SK-N-SH treated with all-trans-retinoic acid at 6 μM for 48 hours (cell line): ENCODE results near the gene DOCK9.

Experiments used
- ATAC-seq: fragments of 200-7000 bp; cut with Tn5 transposase; 3 replicates; pipeline ENCODE4 v1.9.1; 2020; ENCODE audit warnings: mild to moderate bottlenecking, moderate library complexity
- ARNTL ChIP-seq: fragments of 450-650 bp; formaldehyde crosslinking; IDR thresholded peaks from 2 replicates; pipeline ENCODE4 v1.5.0; 2020; ENCODE audit warnings: low read depth, mild to moderate bottlenecking, moderate library complexity, borderline replicate concordance
- BACH2 ChIP-seq: fragments of 250-450 bp; sonication (Bioruptor Pico); IDR thresholded peaks from 2 replicates; pipeline ENCODE4 v1.9.0; 2021; ENCODE audit warnings: mild to moderate bottlenecking, borderline replicate concordance
- CSDC2 ChIP-seq: fragments of 250-450 bp; sonication (Bioruptor Pico); IDR thresholded peaks from 2 replicates; pipeline ENCODE4 v1.5.0; 2020; ENCODE audit warnings: mild to moderate bottlenecking, moderate library complexity
- ESRRG ChIP-seq: fragments of 250-450 bp; sonication (Bioruptor Pico); IDR thresholded peaks from 2 replicates; pipeline ENCODE4 v1.6.1; 2021; ENCODE audit warnings: mild to moderate bottlenecking
- GLIS3 ChIP-seq: fragments of 250-450 bp; sonication (Bioruptor Pico); IDR thresholded peaks from 2 replicates; pipeline ENCODE4 v1.5.0; 2020; ENCODE audit warnings: mild to moderate bottlenecking, moderate library complexity
- ISL1 ChIP-seq: fragments of 250-450 bp; sonication (Bioruptor Pico); IDR thresholded peaks from 2 replicates; pipeline ENCODE4 v2.1.2; 2022; ENCODE audit warnings: mild to moderate bottlenecking, moderate library complexity
- OSR1 ChIP-seq: fragments of 250-450 bp; sonication (Bioruptor Pico); IDR thresholded peaks from 2 replicates; pipeline ENCODE4 v1.8.0; 2022; ENCODE audit warnings: moderate library complexity, mild to moderate bottlenecking, inconsistent platforms
- PPARA ChIP-seq: fragments of 250-450 bp; sonication (Bioruptor Pico); IDR thresholded peaks from 2 replicates; pipeline ENCODE4 v1.5.0; 2020; ENCODE audit warnings: mild to moderate bottlenecking, borderline replicate concordance
- RARB ChIP-seq: fragments of 250-450 bp; sonication (Bioruptor Pico); IDR thresholded peaks from 2 replicates; pipeline ENCODE4 v1.8.0; 2021; ENCODE audit warnings: mild to moderate bottlenecking, moderate library complexity
- SNAI2 ChIP-seq: fragments of 250-450 bp; sonication (Bioruptor Pico); IDR thresholded peaks from 2 replicates; pipeline ENCODE4 v1.5.0; 2020; ENCODE audit warnings: mild to moderate bottlenecking, moderate library complexity
- TCF4 ChIP-seq: fragments of 250-450 bp; sonication (Bioruptor Pico); IDR thresholded peaks from 2 replicates; pipeline ENCODE4 v1.8.0; 2021; ENCODE audit warnings: mild to moderate bottlenecking, moderate library complexity, borderline replicate concordance
- TOX ChIP-seq: fragments of 250-450 bp; sonication (Bioruptor Pico); IDR thresholded peaks from 2 replicates; pipeline ENCODE4 v1.8.0; 2021; ENCODE audit warnings: mild to moderate bottlenecking, moderate library complexity, borderline replicate concordance
- ZC3H10 ChIP-seq: fragments of 250-450 bp; sonication (Bioruptor Pico); IDR thresholded peaks from 2 replicates; pipeline ENCODE4 v1.5.1; 2021; ENCODE audit warnings: mild to moderate bottlenecking, moderate library complexity
- ZFP3 ChIP-seq: fragments of 250-450 bp; sonication (Bioruptor Pico); IDR thresholded peaks from 2 replicates; pipeline ENCODE4 v1.5.0; 2020; ENCODE audit warnings: mild to moderate bottlenecking, moderate library complexity
- ZFP30 ChIP-seq: fragments of 450-650 bp; formaldehyde crosslinking; IDR thresholded peaks from 2 replicates; pipeline ENCODE4 v1.5.0; 2022; ENCODE audit warnings: mild to moderate bottlenecking, moderate library complexity
- ZNF565 ChIP-seq: fragments of 450-650 bp; formaldehyde crosslinking; conservative IDR thresholded peaks from 2 replicates; pipeline ENCODE4 v1.5.0; 2020; ENCODE audit warnings: low read depth, mild to moderate bottlenecking, moderate library complexity
- ZNF70 ChIP-seq: fragments of 450-650 bp; formaldehyde crosslinking; IDR thresholded peaks from 2 replicates; pipeline ENCODE4 v1.5.0; 2020; ENCODE audit warnings: mild to moderate bottlenecking, moderate library complexity
- ZNF8 ChIP-seq: fragments of 450-650 bp; formaldehyde crosslinking; IDR thresholded peaks from 2 replicates; pipeline ENCODE4 v1.5.0; 2020; ENCODE audit warnings: mild to moderate bottlenecking, moderate library complexity
- TF ChIP-seq, protein P1 (sequence below): fragments of 250-450 bp; sonication (Bioruptor Pico); IDR thresholded peaks from 2 replicates; pipeline ENCODE4 v1.8.0; 2020; ENCODE audit warnings: mild to moderate bottlenecking, moderate library complexity, borderline replicate concordance
- TF ChIP-seq, protein P2 (sequence below): fragments of 250-450 bp; sonication (Bioruptor Pico); IDR thresholded peaks from 2 replicates; pipeline ENCODE4 v1.5.1; 2020; ENCODE audit warnings: low read depth, mild to moderate bottlenecking, moderate library complexity

Gene DOCK9

DNA sequence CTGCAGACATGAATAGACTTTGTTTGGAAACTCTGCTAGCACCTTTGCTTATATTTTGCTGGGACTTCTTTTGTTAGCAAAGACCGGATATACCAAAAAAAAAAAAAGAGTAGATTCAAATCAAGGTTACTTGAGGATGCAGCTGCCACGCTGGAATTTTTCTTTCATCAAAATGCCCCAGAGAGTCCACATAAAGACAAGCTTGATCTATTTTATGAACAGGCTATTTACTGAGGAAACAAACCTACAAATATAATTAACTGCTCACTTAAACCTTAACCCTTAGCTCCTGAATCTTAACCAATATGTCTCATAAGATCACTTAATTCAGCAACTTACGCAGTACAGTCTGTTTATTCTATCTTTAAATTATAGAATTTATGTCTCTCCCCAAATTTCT is 27.1 kb upstream of the DOCK9 start:
- no peak for ATAC-seq
- TF ChIP-seq ZFP30 (CRISPR knock-in tag) (no peak), TCF4 (no peak), ZNF70 (CRISPR knock-in tag) (no peak), CSDC2 (CRISPR knock-in tag) (no peak), TOX (CRISPR knock-in tag) (no peak)
- TF ChIP-seq, protein P1, sequence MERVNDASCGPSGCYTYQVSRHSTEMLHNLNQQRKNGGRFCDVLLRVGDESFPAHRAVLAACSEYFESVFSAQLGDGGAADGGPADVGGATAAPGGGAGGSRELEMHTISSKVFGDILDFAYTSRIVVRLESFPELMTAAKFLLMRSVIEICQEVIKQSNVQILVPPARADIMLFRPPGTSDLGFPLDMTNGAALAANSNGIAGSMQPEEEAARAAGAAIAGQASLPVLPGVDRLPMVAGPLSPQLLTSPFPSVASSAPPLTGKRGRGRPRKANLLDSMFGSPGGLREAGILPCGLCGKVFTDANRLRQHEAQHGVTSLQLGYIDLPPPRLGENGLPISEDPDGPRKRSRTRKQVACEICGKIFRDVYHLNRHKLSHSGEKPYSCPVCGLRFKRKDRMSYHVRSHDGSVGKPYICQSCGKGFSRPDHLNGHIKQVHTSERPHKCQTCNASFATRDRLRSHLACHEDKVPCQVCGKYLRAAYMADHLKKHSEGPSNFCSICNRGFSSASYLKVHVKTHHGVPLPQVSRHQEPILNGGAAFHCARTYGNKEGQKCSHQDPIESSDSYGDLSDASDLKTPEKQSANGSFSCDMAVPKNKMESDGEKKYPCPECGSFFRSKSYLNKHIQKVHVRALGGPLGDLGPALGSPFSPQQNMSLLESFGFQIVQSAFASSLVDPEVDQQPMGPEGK (CRISPR knock-in tag): no peak

DNA sequence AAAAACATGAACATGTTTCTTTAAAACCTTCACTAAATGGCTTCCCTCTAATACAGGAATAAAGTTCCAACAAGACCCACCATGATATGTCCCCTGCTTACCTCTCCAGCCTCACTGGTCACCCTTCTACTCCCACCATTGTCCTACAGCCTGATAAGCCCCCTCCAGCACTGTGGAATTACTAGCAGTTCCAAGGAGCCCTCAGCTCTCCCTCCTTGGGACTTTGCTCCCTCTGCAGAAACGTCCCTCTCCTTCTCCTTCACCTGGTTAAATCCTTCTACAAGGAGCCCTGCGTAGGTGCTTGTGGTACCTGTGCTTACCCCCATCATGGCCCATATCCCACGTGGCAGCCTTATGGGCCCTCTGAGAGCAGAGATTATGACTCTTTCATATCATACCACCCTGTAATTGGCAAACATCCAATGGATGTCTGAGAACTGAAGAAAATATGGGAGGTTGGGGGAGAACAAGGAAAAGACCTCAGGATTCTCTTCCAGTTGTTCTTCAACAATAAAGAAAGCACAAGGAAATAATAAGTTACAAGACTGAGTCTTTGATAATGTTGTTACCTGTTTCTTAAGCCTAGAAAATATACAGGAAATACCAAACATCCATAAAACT is 26.1 kb upstream of the DOCK9 start:
- ATAC-seq: no peak
- TF ChIP-seq ARNTL: no peak
- no peak for TF ChIP-seq ZC3H10
- TF ChIP-seq ZNF70 (CRISPR knock-in tag): no peak

DNA sequence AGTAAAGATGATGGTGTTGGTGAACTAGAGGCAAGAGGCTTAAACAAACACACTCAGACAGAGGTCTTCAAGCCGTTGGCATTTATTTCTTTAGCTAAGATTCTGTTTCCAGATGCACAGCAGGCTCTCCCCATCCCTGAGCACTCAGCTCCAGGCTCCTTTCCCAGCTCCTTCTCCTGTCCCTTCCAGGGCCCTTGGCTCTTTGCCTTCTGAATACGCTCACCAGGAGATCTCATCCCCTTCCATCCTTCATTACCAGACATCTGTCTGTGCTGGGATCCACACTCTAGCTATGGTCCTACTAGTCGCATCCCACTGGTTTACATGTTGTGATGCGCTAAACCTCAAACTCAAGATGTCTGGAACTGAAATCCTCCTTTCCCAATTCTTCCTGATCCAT is 25.3 kb upstream of the DOCK9 start:
- no peak for ATAC-seq
- TF ChIP-seq CSDC2 (CRISPR knock-in tag) (no peak), ZNF70 (CRISPR knock-in tag) (no peak), ZNF565 (CRISPR knock-in tag) (no peak), ZFP3 (no peak), SNAI2 (CRISPR knock-in tag) (no peak)

DNA sequence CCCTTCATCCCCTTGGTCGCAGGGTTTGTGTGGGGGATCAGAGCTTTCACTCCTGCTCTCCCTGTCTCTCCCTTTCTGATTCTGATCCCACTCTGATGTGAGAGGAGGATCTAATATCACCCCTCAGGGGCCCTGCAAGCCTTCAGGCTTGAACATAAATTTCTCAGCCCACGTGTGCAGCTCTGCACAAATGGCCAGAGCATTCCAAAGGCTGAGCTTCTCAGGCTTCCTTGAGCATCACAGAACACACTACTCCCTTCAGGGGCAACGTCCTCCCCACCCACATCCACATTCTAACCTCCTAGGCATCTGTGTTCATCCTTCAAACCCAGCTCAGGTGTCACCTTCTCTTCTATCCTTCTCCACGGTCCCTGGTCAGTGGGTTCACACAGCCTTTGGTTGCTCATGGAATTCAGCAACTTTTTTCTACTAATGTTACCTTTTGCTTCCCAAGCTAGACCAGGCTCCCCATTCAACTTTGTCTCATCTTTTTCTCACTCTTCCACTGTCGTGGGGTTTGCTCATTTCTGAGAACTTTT is 24.4 kb upstream of the DOCK9 start:
- TF ChIP-seq PPARA (CRISPR knock-in tag): no peak
- TF ChIP-seq, protein P2, sequence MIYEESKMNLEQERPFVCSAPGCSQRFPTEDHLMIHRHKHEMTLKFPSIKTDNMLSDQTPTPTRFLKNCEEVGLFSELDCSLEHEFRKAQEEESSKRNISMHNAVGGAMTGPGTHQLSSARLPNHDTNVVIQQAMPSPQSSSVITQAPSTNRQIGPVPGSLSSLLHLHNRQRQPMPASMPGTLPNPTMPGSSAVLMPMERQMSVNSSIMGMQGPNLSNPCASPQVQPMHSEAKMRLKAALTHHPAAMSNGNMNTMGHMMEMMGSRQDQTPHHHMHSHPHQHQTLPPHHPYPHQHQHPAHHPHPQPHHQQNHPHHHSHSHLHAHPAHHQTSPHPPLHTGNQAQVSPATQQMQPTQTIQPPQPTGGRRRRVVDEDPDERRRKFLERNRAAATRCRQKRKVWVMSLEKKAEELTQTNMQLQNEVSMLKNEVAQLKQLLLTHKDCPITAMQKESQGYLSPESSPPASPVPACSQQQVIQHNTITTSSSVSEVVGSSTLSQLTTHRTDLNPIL: no peak
- no peak for ATAC-seq

DNA sequence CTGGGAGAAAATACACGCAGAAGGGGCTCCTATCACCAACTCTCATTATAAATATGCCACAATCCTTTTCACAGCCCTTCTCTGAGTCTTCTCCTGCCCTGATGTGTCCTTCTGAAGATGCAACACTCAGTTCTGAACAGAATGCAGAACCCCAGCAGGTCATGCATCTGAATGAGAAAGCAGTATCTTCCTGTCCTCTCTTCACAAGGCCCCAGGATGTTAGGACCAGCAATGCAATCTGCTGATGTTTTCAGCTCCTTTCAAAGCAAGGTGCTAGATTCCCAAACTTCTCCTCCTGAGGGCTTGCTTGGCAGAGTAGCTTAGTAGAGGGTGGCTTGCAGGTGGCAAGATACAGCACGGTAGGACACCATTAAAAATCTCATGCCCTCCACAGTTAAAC is 22.3 kb upstream of the DOCK9 start:
- ATAC-seq: no peak
- no peak for TF ChIP-seq ZNF8
- TF ChIP-seq GLIS3 (CRISPR knock-in tag): no peak
- TF ChIP-seq ZFP30 (CRISPR knock-in tag): no peak

DNA sequence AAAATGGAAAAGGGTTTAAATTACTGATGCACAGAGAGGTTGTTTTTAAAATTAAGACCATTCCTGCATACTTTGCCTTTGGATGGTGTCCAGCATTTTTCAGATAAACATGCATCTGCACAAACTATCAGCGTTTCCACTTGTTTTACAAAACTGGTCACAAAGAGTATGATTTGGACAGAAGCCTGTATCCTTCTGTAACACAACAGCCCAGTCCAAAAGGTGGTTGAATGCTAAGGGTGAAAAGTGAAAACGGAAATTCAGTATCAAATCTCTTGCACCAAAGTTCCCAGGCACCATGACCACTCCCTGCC is 21.7 kb upstream of the DOCK9 start:
- TF ChIP-seq ZNF70 (CRISPR knock-in tag) (no peak), CSDC2 (CRISPR knock-in tag) (no peak), TCF4 (no peak), GLIS3 (CRISPR knock-in tag) (no peak), ZNF8 (no peak), ZFP3 (no peak), ISL1 (CRISPR knock-in tag) (no peak), BACH2 (CRISPR knock-in tag) (no peak), ZNF565 (CRISPR knock-in tag) (no peak), OSR1 (no peak), RARB (CRISPR knock-in tag) (no peak), ZFP30 (CRISPR knock-in tag) (no peak), PPARA (CRISPR knock-in tag) (no peak), ESRRG (CRISPR knock-in tag) (no peak), ZC3H10 (no peak), ARNTL (no peak), SNAI2 (CRISPR knock-in tag) (no peak)
- TF ChIP-seq, protein P1 (CRISPR knock-in tag): no peak
- peak; percentile 13; the same call in 1 of the 3 replicates for ATAC-seq
